NCI-H345 treated with DMSO at 0.1 percent for 48 hours (cell line): ENCODE measurements around the gene ROBO4.

Experiments
- DNase-seq: peaks from one replicate; lab custom pipeline; 2025; ENCODE audit not compliant: unreplicated experiment; lab: John Stamatoyannopoulos, UW

The ROBO4 gene

GRCh38 chr11:124890683-124891372 lies 6.8 kb downstream of the ROBO4 start:
- no peak for DNase-seq

GRCh38 chr11:124890151-124890550 lies 7.5 kb downstream of the ROBO4 start:
- DNase-seq: no peak

- no peak for DNase-seq
These were observed 8.2 kb downstream of the ROBO4 start for GRCh38 chr11:124889191-124890091.

- no peak for DNase-seq
These were observed 10.0 kb downstream of the ROBO4 start for GRCh38 chr11:124887667-124888013.

DNA sequence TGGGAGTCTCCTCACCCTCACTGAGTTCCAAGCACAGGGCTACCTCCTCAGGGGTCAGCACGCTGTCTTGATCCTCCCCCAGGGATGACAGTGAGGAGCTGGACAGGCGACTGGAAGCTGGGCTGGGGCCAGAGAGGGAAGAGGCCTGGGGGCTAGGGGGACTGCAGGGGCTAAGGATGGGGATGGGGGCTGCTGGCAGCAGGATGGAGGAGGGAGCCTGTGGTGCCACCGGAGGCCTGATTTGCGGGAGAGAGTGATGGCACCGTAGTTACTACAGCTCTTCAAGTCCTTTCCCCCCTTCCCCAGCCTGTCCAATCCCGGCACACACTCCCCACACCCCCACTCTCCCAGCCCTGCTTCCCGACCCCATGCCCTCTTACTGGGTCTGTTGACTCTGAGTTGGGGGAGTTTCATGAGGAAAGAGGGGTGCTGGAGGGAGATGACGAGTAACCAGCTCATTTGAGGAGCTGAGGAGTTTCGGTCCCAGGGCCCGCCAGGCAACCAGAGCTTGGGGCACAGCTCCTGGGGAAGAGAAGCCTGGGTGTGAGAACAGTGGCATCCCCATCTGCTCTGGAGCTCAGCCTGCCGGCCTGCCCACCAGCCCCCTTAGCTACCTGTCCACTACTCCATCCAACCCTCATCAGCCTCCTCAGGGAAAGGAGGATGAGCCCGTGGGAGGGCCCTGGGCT lies 10.5 kb downstream of the ROBO4 start:
- DNase-seq: no peak

GRCh38 chr11:124886476-124886875 lies 11.2 kb downstream of the ROBO4 start:
- no peak for DNase-seq

- DNase-seq: no peak
These were observed 12.7 kb downstream of the ROBO4 start for GRCh38 chr11:124884869-124885479.

- DNase-seq: no peak
These were observed 13.3 kb downstream of the ROBO4 start for GRCh38 chr11:124884340-124884739.

GRCh38 chr11:124882339-124883071 lies 15.2 kb downstream of the ROBO4 start:
- no peak for DNase-seq

- DNase-seq: no peak
These were observed 16.7 kb downstream of the ROBO4 start for GRCh38 chr11:124880958-124881357.

DNA sequence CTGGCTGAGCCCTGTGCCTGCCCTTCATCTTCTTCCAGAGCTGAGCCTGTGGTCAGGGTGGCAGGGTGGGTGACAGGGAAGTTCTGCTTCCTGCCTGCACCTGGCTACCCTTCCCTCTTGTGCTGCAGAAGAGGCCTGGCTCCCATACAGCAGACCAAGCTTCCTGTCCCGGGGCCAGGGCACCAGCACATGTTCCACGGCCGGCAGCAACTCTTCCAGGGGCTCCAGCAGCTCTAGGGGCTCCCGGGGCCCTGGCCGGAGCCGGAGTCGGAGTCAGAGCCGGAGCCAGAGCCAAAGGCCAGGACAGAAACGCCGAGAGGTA lies 17.4 kb downstream of the ROBO4 start:
- no peak for DNase-seq

- no peak for DNase-seq
These were observed 18.0 kb downstream of the ROBO4 start for GRCh38 chr11:124879493-124880289.

DNA sequence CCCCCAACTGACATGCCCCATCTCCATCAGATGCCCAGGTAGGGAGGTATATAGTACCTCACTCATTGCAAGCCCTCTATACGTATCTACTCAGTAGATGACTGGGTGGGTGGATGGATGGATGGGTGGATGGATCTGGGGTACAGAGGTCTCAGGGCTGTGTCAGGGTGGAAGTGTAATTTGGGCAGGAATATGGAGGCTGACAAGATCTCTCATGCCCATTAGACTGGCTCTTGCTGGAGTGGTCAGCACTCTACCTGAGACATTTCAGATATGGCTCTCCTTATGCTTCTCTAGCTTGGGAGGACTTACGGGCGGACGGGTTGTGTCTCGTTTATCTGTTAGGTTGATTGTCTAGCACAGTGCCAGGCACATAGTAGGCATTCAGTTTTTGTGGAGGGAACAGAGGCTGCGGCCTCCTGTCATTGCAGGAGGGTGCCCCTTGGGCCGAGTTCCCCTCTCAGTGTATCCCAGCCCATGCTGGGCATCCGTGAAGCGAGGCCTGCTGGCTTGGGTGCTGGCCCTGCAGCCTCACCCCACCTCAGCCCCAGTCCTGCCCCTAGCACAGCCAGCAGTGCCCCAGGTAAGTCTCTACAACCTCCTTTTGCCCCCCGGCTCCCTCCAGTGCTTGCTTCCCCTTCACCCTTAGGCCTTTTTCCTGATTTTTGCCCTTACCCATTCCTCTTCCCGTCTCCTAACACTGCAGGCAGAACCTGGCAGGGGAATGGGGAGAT lies 18.7 kb downstream of the ROBO4 start:
- no peak for DNase-seq

DNA sequence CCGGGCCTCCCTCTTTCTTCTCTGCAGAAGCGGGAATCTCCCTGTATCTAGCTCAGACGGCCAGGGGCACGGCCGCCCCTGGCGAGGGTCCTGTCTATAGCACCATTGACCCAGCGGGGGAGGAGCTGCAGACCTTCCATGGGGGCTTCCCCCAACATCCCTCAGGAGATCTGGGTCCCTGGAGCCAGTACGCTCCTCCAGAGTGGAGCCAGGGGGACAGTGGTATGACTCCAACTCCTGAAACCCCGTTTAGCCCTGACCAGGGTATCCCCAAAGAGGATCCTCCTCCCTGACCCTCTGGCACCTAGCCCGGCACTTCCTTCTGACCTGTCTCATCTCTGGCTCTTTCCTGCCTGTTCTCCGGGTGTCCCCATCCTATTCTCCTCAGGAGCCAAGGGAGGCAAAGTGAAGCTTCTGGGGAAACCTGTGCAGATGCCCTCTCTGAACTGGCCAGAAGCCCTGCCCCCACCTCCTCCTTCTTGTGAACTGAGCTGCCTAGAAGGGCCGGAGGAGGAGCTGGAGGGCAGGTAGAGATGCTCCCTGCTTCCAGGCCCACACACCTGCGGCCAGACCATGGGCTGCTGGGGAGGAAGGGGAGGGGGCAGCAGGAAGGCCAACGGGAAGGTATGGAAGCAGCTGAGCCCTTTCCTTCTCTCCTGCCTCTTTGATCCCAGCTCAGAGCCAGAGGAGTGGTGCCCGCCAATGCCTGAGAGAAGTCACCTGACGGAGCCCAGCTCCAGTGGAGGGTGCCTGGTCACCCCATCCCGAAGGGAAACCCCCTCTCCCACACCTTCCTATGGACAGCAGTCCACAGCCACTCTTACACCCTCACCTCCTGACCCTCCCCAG lies 19.5 kb downstream of the ROBO4 start:
- DNase-seq: no peak

GRCh38 chr11:124877631-124877909 lies 20.1 kb downstream of the ROBO4 start:
- no peak for DNase-seq

DNA sequence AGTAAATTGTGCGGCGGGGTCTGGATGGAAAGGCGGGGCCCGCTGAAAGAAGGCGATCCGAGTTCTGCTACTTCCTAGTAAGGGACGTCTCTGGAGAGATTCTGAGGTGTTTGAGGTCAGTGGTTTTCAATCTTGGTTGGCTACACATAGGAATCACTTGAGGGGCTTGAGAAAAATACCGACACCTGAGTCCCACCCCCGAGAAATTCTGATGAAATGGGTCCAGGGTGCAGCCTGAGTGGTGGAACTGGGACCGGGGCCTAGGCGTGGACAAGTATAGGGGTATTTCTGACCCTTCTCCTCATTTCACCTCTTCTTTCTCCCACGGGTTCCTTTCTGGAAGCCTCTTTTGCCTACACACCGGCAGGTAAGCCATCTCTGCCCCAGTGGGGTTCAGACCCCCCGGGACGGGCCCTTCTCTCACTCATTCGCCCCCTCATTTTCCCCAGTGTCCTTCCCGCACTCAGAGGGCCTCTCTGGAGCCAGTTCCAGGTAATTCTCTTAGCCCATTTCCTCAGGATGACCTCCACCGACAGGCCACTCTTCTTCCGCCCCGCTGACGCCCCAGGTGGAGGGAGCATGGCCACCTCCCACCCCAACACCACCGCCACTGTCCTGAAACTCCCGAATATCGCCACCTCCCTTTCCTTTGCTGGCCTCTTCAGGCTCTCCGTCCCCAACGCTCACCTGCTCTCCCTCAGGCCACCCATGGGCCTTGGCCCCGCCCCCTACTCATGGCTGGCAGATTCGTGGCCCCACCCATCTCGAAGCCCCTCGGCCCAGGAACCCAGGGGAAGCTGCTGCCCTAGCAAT lies 20.6 kb downstream of the ROBO4 start:
- no peak for DNase-seq

- DNase-seq: peak; percentile 76
These were observed 21.5 kb downstream of the ROBO4 start for GRCh38 chr11:124875943-124876817.
